T-helper 17 cell (primary cell): ENCODE data around the gene PSMB5. TPM values are rescaled to one million over a fixed set of nuclear protein-coding genes. Genes with fewer than 3 reads are reported as not detected.
A peak's percentile ranks its signal among the peaks of the same experiment; 100 is the strongest.

Experiments
- ATAC-seq: fragments of 150-1000 bp; cut with Tn5 transposase; 2 replicates; pipeline ENCODE4 v1.10.0; 2021; ENCODE audit warnings: mild to moderate bottlenecking, moderate library complexity
- DNase-seq, 3 donors: peaks; one replicate each; pipeline versions ENCODE4 v3.0.0 to v3.0.0-alpha.2; 2020 to 2021
- H3K9me3 ChIP-seq: one replicate; pipeline ENCODE4 v1.7.0; 2013; ENCODE audit warnings: low read length, mild to moderate bottlenecking; ENCODE audit not compliant: control insufficient read depth, poor library complexity, severe bottlenecking
- H3K27ac Mint-ChIP-seq: one replicate; pipeline ENCODE4 v1.8.0; 2022; ENCODE audit warnings: mild to moderate bottlenecking, moderate library complexity, mixed read lengths
- H3K27me3 Mint-ChIP-seq: one replicate; pipeline ENCODE4 v1.8.0; 2022; ENCODE audit warnings: mixed read lengths
- H3K36me3 Mint-ChIP-seq: one replicate; pipeline ENCODE4 v1.8.0; 2022; ENCODE audit warnings: low read depth, mixed read lengths
- H3K4me1 Mint-ChIP-seq: one replicate; pipeline ENCODE4 v1.8.0; 2022; ENCODE audit warnings: mild to moderate bottlenecking, mixed read lengths
- H3K4me3 Mint-ChIP-seq: one replicate; pipeline ENCODE4 v1.8.0; 2022; ENCODE audit warnings: mild to moderate bottlenecking, moderate library complexity, mixed read lengths
- total RNA-seq, 4 donors: library from RNA in 2 of 4; stranded (reverse) in 2 of 4; gene quantifications; one replicate each; pipeline ENCODE4 v1.2.3 and lab custom pipeline; 2022 to 2026

PSMB5 gene
- 10 to 100 TPM; 17.6 to 19.9 TPM for total RNA-seq
- total RNA-seq (lab: John Stamatoyannopoulos, UW): 12.5 to 29.0 reads per million in 2 donors

DNA sequence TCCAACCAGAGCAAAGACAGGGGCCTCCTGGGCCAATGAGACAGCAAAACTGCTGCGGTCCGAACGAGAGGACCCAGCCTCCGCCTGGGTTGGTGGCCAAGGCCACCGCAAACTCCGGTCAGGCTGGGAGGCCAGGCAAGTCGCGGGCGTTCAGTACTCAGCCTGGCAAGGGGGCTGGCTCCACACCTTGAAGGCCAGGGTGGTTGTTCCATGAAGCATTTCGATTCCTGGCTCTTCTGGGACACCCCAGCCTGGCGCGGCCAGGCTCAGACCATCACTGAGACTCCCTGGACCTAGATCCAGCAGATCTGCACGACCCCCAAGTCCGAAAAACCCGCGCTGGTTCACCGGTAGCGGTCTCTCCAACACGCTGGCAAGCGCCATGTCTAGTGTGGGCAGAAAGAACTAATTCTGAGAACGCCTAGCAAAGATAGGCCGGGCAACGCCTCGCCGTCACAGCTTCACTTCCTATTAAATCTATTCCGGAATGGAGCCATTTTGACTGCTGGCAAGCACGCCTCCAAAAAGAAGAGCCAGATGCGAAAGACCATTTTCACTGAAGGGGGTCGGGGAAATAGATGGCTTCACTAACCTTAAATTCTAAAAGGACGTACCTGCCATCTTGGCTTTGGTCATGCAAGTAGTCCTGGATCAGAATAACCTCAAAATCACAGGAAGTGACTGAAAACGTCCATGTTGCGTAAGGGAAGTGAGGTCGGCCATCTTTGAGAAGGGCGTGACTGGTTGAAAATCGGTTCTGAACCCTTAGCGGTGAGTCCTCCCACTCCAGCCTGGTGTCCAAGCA is at the start of gene PSMB5:
Gene PSMB5 (minus strand): TSS at position 403 of the 805 bp plus-strand sequence. CDS start 19 bp downstream, at position 384.
- ATAC-seq: peak; percentile 92
- Mint-ChIP-seq H3K27me3 (no peaks in the 10 kb centered on the region), H3K4me3 (peak within 1 kb of the TSS; percentile 94), H3K36me3 (peaks cover 3% of the 10 kb centered on the region), H3K27ac (peak within 1 kb of the TSS; percentile 98), H3K4me1 (peaks cover 21% of the 10 kb centered on the region)
- H3K9me3 ChIP-seq: no peaks in the 10 kb centered on the region
- DNase-seq: peak; percentile 64 to 75 (median 70)

DNA sequence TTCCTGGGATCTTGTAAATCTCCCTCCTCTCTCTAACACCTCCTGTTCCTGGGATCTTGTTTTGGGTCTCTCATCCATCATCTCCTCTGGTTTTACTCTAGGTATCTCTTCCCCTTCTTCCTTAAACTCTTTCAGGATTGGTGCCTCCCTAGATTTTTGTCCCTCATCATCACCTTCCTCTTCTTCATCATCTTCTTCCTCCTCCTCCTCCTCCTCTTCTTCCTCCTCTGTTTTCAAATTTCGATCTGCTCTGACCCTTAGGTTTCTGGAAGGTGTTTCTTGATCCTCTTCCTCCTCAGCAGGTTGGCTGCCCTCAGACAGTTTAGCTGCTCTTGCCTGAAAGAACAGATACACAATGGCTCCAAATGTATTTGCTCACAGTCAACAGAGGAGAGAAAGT is 45.8 kb upstream of the PSMB5 start:
- Mint-ChIP-seq H3K27me3 (no peaks in the 10 kb centered on the region), H3K36me3 (peaks cover 7% of the 10 kb centered on the region), H3K4me3 (no peak overlapping the region), H3K27ac (peak overlapping the region; percentile 87), H3K4me1 (peaks cover 9% of the 10 kb centered on the region)
- DNase-seq: no peak
- no peaks in the 10 kb centered on the region for H3K9me3 ChIP-seq
- ATAC-seq: no peak

DNA sequence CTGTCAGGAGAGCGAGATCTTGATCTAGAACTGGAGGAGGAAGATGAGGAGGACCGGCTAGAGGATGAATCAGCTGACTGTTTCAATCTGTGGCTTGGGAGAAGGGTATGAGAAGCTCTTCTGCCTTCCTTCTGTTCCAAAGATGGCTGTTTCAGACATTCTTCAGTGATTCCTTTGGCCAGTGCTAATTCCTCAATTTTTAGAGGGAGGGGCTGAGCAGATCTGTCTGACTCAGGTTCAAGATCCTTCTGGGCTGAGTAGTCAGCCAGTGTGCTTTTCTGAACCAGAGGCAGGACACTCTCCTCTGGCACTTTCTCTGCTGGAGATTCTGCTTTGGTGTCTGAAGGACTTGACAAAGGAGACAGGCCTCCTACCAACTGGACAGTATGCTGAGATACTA is 45.0 kb upstream of the PSMB5 start:
- Mint-ChIP-seq H3K4me1 (peaks cover 9% of the 10 kb centered on the region), H3K27ac (peak overlapping the region; percentile 87), H3K27me3 (no peaks in the 10 kb centered on the region), H3K4me3 (no peak overlapping the region), H3K36me3 (peaks cover 6% of the 10 kb centered on the region)
- ATAC-seq: no peak
- H3K9me3 ChIP-seq: no peaks in the 10 kb centered on the region
- no peak for DNase-seq

DNA sequence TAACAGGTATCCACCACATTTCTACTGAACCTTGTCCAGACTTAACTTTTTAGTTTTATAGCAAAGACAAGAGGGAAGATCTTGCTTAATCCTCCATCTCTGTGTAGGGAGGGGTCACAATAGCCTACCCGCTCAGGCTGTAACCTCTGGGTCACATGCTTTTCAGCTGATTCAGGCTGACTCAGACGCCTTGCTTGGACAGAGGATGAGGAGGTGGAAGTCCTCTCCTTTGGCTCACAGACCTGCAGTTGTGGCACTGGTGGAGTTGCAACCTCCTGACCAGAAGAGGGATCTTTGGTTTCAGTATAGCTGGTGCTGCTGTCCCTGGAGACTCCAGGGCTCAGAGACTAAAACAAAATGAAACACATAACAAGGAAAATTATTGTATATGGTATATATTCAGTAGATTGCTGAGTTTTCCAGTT is 44.0 kb upstream of the PSMB5 start:
- Mint-ChIP-seq H3K36me3 (peaks cover 5% of the 10 kb centered on the region), H3K4me3 (no peak overlapping the region), H3K27ac (no peak overlapping the region), H3K27me3 (no peaks in the 10 kb centered on the region), H3K4me1 (peaks cover 9% of the 10 kb centered on the region)
- no peaks in the 10 kb centered on the region for H3K9me3 ChIP-seq
- ATAC-seq: no peak
- no peak for DNase-seq

DNA sequence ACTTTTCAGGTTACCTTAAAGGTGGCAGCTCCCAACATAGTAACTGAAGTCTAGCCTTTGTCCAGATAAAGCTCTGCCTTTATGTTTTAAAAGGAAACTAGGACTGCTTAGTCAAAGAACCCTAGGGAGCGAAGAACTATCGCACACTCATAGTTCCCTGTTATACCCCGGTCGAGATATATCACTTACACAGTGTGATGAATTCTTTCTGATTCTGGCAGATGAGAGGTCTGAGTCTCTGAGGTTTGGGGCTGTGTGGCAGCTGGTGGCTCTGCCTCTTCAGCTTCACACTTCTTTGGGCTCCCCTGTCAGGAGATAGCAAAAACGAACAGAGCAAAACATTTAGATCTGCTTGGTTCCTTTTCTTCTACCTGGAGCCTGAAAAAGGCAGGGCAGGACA is 43.3 kb upstream of the PSMB5 start:
- Mint-ChIP-seq H3K4me1 (peaks cover 9% of the 10 kb centered on the region), H3K27ac (no peak overlapping the region), H3K4me3 (no peak overlapping the region), H3K27me3 (no peaks in the 10 kb centered on the region), H3K36me3 (peaks cover 5% of the 10 kb centered on the region)
- H3K9me3 ChIP-seq: no peaks in the 10 kb centered on the region
- no peak for ATAC-seq
- no peak for DNase-seq

DNA sequence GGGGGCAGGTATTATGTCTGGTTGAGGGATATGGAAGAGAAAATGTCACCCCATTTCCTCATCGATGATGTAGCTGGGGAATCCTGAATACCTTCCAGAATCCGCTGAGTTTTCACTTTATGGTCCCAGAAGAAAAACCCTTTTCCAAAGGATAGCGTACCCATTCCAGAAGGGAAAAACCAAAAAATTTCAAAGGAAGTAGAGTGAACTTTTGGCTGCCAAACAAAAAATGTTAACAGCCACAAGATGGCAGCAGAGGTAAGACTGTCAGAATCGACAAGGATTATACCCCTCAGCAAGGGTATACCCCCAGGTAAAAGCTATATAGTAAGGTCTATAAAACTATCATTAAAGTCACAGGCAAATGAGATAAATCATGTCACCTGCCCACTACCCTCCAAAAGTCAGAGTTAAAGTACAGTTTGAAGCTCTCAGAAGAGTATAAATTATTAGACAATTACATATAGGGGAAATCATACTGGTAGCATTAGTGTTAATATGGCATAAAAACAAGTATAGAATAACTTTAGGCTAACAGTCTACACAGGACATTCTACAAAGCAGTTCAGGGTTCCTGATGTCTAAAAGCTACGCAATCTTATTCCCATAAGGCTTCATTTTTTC is 42.2 kb upstream of the PSMB5 start:
- Mint-ChIP-seq H3K4me3 (no peak overlapping the region), H3K36me3 (peaks cover 5% of the 10 kb centered on the region), H3K4me1 (peaks cover 13% of the 10 kb centered on the region), H3K27me3 (no peaks in the 10 kb centered on the region), H3K27ac (peak overlapping the region; percentile 41)
- ATAC-seq: peak; percentile 68
- DNase-seq: no peak
- H3K9me3 ChIP-seq: no peaks in the 10 kb centered on the region

DNA sequence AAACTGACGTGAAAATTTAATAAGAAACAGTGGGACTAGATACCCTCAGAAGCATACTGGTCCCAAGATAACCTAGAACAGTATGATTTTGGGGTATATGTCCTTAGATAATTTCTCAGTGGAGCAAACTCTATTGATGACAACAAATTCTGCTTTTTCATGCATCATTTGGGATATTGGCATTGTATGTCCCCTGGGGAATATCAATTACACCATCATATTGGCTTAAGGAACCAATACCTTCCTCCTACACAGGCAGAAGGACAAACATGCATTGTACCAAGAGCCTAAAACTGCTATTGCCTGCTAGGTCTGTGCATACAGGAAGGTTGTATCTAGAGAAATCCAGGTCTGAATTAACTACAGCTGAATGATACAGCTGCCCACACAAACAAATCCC is 40.2 kb upstream of the PSMB5 start:
- no peak for DNase-seq
- no peaks in the 10 kb centered on the region for H3K9me3 ChIP-seq
- H3K36me3 Mint-ChIP-seq: no peaks in the 10 kb centered on the region
- H3K27ac Mint-ChIP-seq: peak overlapping the region; percentile 41
- H3K27me3 Mint-ChIP-seq: no peaks in the 10 kb centered on the region
- ATAC-seq: no peak
- H3K4me1 Mint-ChIP-seq: peaks cover 23% of the 10 kb centered on the region
- no peak overlapping the region for H3K4me3 Mint-ChIP-seq

DNA sequence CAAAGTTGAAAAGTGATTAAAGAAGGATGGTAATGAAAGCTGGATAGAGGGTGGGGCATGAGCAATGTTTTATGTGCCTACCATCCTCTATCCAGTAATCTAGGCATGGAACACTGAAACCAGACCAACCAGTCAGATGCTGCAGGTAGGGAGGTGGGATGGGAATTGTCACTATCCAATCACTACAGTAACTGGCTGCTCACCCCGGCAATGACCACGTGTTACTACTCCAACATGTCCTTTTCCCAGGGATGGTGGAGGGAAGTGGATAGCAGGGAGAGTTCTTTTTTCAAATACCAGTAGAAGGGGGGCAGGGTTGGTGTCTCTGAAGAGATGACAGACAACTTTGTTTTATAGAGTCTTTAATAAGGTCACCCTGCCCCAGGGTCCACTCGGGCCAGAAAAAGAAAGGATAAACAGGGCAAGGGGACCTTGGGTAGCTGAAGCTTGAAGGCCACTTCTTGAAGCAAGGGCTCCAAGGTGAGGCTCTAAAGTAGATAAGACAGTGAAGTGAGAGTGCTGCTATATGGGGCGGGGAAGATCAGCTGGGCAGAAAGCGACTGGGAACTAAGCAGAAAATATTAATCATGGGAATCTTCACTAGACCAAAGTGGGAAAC is 37.3 kb upstream of the PSMB5 start:
- peak overlapping the region; percentile 93 for H3K4me3 Mint-ChIP-seq
- H3K27me3 Mint-ChIP-seq: no peaks in the 10 kb centered on the region
- DNase-seq (no peak), ATAC-seq (no peak)
- peaks cover 24% of the 10 kb centered on the region for H3K4me1 Mint-ChIP-seq
- H3K9me3 ChIP-seq: no peaks in the 10 kb centered on the region
- H3K36me3 Mint-ChIP-seq: no peaks in the 10 kb centered on the region
- peak overlapping the region; percentile 95 for H3K27ac Mint-ChIP-seq

DNA sequence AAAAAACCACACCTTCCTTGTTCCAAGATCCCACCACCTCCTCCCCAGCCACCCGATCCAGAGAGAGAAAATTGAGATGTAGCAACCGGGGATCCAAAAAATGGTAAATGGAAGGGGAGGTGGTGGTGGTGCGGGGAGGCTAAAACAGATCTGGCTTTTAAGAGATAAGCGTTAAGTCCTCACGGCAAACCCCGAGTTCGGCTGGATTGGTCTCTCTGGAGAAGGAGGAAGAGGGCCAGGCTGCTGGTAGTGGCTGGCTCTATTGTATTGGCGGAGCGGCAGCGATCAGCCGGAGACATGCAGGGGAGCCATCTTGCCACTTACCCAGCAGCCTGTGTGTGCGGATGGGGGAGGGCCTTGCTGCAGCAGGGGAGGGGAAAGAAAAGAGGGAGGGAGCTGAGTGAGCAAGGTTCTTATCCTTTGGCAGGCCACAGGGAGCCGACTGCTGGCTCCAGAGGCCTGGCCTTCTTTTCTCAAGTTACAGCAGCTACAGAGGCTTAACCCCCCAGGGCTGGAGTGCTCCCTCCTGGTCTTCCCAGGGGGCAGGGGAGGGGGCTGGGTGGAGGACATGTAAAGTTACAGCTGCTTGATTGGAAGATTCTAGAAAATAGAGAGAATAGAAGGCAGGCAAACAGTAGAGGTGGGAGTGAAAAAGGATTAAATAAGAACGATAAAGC is 36.7 kb upstream of the PSMB5 start:
- no peaks in the 10 kb centered on the region for H3K9me3 ChIP-seq
- H3K27ac Mint-ChIP-seq: peak overlapping the region; percentile 95
- peak overlapping the region; percentile 93 for H3K4me3 Mint-ChIP-seq
- ATAC-seq (peak; percentile 92), DNase-seq (peak; percentile 59 to 68 (median 66))
- no peaks in the 10 kb centered on the region for H3K27me3 Mint-ChIP-seq
- H3K36me3 Mint-ChIP-seq: no peaks in the 10 kb centered on the region
- H3K4me1 Mint-ChIP-seq: peaks cover 24% of the 10 kb centered on the region

DNA sequence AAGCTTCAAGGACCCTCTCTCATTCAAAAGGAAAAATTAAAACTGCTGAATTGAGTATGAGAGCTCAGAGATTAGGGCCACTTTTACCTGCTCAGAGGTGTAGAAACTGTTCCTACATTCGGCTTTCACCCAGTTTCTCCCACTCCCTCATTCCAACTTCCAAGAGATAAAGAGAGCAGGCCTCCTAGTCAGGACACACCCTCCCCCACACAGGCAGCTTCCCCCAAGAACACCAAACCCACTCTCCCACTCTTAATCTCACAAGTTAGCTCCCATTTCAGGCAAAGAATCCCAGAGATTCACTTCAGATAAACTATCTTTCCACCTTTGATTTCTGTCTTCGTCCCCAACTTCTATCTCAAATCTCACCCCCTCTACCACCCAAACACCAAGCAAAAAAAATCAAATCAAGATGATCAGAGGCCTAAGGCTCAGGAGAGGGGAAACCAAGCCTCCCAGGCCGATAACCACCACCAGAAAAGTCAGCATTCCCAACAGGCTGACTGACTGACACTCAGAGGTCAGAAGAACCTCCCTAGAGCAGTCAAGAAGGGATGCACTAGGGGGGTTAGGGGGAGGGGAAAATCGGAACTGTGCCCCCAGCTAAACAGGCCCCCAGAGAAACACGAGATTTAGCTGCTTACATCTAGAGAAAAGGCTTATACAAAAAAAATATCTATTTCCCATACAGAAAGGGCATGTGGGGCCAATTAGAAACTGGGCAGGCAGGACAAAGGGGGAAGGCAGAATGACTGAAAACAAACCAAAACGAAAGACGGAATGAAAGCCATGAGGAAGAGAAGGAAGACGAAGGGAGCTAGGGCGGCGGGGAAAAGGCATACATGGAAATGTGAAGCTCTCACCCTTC is 35.8 kb upstream of the PSMB5 start:
- H3K9me3 ChIP-seq: no peaks in the 10 kb centered on the region
- Mint-ChIP-seq H3K27ac (peak overlapping the region; percentile 95), H3K4me1 (peaks cover 30% of the 10 kb centered on the region), H3K27me3 (no peaks in the 10 kb centered on the region), H3K36me3 (peaks cover 3% of the 10 kb centered on the region), H3K4me3 (peak overlapping the region; percentile 93)
- no peak for DNase-seq
- ATAC-seq: no peak

DNA sequence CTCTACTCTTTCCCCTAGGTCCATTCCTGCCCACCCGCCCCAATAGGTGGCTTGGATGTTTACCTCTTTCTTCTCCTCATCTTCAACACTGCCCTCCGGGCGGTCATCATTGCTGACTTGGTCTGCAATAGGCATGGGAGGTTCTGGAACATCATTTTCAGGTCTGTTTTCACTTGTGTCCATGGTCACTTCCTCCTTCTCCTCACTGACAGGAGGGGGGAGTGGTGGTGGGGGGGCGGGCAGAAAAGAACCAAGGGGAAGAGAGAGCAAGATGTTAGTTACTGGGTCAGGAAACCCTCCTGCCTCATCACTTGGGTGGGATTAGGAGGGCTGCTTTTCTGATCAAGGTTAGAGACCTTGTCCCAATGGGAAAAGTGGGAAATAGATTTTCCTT is 34.7 kb upstream of the PSMB5 start:
- Mint-ChIP-seq H3K4me3 (no peak overlapping the region), H3K27me3 (no peaks in the 10 kb centered on the region), H3K36me3 (peaks cover 3% of the 10 kb centered on the region), H3K27ac (peak overlapping the region; percentile 32), H3K4me1 (peaks cover 30% of the 10 kb centered on the region)
- no peaks in the 10 kb centered on the region for H3K9me3 ChIP-seq
- DNase-seq (no peak), ATAC-seq (no peak)

DNA sequence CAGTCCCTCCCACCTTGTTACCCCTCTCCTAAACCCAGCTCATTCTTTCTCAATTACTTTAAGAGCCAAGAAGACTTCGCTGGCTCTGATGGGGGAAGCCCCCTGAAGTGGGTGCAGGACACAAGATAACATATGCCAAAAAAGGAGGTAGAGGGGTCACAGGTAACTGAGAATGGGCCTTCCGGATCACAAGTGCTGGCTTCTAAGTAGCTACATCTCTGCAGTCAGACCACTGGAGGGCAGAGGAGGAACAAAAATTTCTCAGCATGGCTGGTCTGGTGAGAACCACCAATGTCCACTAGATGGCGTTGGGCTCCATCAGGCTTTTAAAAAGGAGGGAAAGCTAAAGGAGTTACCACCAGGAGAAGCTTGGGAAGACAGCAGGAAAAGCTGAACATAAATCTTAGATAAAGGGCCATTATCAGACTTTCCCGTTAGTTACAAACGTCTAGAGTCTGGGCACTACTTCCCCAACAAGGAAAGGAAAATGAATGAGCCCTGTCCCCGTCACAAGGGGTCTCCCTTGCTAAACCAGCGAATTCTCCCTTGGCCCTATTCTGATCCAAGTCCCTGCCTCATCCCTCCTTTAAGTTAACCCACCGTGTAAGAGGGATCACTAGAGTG is 34.2 kb upstream of the PSMB5 start:
- peaks cover 30% of the 10 kb centered on the region for H3K4me1 Mint-ChIP-seq
- H3K27ac Mint-ChIP-seq: peak overlapping the region; percentile 32
- DNase-seq (peak; percentile 28 to 66 (median 54)), ATAC-seq (peak; percentile 81)
- no peaks in the 10 kb centered on the region for H3K27me3 Mint-ChIP-seq
- no peaks in the 10 kb centered on the region for H3K9me3 ChIP-seq
- H3K4me3 Mint-ChIP-seq: peak overlapping the region; percentile 12
- peaks cover 3% of the 10 kb centered on the region for H3K36me3 Mint-ChIP-seq
